Measurements from ENCODE around the gene PDZD4.

PDZD4 gene

GRCh38 chrX:153867671-153868070 lies 37.3 kb upstream of the PDZD4 start:
- FAIRE-seq, result no peak

GRCh38 chrX:153867139-153867538 lies 36.8 kb upstream of the PDZD4 start:
- no peak for FAIRE-seq

GRCh38 chrX:153866302-153867019 lies 36.1 kb upstream of the PDZD4 start:
- no peak for FAIRE-seq

- FAIRE-seq, result no peak
These were observed 35.3 kb upstream of the PDZD4 start for GRCh38 chrX:153865685-153866084.

- no peak for FAIRE-seq
These were observed 34.9 kb upstream of the PDZD4 start for GRCh38 chrX:153865321-153865580.

GRCh38 chrX:153864561-153865320 lies 34.4 kb upstream of the PDZD4 start:
- no peak for FAIRE-seq

DNA sequence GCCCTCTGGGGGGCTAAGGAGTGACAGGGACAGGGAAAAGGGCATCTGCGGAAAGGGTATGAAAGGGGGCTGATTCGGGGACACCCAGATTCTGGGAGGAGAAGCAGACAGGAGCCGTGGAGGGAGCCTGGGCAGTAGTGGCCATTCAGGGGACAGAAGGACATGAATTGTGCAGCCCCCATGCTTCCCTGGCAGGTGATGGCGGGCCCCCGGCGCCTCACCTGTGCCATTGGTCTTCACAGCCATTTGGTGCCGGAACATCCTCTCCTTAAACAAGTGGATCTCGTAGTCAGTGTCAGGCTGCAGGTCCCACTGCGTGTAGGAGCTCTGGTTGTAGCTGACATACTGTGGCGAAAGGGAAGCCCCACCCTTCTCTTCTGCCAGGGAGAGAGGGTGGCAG lies 33.8 kb upstream of the PDZD4 start:
- FAIRE-seq, result no peak

- FAIRE-seq, result no peak
These were observed 33.1 kb upstream of the PDZD4 start for GRCh38 chrX:153863251-153863991.

DNA sequence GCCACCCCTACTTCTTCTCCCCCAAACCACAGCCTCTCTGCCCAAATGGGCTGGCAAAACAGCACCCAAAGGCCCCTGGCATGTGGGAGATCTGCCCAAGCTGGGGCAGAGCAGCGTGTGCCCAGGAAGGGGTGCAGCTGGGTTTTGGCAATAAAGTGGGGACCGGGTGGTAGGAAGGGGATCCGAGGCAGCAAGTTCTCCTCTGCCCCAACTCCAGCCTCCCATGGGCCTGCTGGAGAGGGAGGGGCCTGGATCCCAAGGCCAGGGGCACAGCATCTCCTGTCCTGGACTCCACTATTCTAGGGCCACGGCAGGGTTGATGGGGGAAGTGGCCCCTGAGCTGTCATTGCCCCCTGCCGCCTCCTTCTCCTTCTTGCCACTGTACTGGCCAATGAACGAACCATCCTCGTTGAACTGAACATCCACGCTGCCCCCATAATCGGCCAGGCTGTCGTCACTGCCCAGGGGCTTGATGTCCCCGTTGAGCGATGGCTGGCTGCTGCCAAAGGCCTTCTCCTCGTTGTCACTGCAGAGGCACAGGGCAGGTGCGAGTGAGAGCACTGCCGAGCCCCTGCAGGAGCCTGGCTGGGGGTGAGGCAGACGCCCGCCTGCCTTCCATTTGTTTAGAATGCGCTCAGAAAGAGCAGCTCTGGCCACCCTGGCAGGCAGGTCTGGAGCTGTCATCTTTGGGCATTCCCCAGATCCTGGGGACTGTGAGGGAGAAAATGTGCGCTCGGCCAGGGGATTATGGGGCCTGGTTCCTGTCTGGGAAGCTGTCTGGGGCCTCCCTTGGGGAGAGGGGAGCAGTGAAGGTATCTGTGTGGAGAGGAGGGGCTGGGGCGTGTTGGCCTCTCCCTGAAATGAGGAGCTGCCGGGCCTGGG lies 32.3 kb upstream of the PDZD4 start:
- no peak for FAIRE-seq

GRCh38 chrX:153861733-153862310 lies 31.5 kb upstream of the PDZD4 start:
- no peak for FAIRE-seq

DNA sequence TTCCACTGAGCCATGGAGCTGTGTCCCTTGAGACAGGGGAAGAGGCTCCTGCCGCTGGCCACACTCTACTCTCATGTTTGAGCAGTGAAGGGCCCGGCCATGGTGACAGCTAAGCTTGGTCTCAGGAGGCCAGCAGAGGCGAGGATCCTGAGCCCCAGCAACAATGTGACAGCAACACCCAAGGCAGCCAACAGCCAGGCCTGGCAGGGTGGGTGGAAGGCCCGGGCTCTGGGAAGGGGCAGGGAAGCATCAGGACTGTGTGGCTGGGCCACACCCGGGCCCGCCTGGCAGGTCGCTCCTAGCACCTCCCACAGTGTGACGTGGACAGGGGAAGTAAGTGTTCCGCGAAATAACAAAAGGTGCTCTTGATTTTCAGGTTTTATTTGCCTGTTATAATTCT lies 30.8 kb upstream of the PDZD4 start:
- no peak for FAIRE-seq

GRCh38 chrX:153857348-153857903 lies 27.1 kb upstream of the PDZD4 start:
- no peak for FAIRE-seq

DNA sequence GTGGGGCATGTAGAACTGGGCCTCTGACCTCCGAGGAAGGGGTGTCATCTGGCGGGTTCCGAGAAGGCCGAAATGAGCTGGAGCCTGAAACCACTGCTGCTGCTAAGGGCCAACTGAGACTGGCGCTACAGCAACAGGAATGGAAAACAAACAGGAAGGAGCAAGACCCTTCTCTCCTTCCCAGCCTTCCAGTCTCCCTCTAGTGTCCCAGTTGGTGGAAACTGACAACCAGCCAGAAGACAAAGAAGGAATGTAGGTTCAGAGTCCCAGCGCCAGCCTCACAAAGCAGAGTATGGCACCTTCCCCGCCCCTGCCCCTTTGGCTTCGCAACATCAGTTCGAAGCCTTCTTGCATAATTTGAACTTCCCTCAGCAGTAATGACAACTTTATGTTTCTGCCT lies 24.4 kb upstream of the PDZD4 start:
- no peak for FAIRE-seq

DNA sequence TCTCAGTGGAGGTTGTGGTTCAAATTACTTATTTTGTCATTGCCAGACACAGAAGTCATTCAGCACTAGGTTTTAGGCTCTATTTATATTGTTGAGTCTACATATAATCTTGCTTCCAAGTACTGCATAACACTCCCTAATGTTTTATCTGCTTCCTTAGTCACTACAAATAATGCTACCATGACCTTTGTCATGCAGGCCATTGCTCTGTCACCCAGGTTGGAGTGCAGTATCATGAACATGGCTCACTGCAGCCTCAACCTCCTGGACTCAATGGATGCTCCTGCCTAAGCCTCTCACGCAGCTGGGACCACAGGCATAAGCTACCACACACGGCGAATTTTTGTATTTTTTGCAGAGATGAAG lies 23.5 kb upstream of the PDZD4 start:
- no peak for FAIRE-seq

DNA sequence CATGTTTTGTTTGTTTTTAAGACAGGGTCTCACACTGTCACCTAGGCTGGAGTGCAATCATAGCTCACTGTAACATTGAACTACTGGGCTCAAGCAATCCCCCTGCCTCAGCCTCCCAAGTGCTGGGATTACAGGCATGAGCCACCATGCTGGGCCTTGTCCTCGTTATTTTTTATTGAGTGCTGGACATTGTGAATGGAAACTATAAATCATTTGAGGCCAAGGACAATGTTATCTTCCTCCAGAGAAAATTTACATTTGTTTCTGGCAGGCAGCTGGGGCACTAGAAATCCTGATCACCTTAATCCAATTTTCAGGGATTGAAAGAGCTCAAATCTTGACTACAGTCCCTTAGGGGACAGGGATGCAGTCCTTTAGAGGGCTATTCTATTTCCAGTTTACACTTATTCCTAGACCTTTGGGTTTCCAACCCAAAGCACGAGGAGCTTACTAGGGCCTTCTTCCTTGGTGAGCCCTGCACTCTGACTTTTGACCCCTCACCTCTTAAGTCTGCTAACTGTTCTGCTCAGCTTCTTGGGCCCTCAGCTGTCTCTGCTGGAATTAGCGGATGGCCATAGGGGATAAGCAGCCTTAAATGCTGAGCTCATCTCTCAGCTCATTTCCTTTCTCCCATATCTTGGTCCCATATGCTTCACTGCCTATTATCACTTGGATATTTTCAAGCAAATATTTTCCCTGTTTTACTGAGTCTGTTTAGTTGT lies 23.0 kb upstream of the PDZD4 start:
- FAIRE-seq, result no peak

GRCh38 chrX:153851981-153852380 lies 21.6 kb upstream of the PDZD4 start:
- FAIRE-seq, result no peak

GRCh38 chrX:153848325-153848724 lies 18.0 kb upstream of the PDZD4 start:
- no peak for FAIRE-seq

DNA sequence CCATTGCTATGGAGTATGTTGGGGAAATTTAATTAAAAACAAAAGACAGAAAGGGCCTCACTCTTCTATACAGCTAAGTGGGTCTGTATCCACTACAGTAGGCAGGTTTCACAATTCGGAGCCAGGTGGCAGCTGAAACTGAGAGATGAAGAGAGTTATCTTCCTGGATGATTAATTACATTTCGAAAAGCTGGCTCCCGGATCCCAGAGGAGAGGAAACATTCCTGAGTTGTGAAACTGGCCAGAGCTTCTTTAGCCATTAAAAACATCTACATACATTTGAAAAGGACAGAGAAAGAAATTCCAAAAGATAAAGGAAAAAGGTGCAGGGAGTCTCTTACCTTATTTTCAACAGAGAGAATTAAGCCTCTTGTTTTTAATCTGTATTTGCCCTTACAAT lies 15.5 kb upstream of the PDZD4 start:
- no peak for FAIRE-seq

DNA sequence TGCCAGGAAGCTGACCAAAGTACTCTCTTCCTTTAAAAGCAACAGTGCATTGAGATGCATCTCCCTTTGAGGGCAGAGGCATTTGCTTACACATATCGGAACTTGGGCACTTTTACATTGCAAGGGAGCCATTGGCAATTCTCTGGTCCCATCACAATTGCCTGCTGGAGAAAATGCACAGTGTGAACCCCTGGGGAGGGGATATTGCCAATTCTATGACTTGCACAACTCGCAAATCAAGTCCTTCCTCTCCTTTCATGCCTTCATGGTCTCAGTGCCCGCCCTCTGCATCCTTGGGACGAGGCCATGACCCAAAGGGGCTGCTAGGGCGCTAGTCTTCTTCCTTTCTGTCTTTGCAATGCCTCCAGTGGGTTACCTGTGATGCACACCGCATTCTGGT lies 14.9 kb upstream of the PDZD4 start:
- FAIRE-seq, result no peak

- FAIRE-seq, result no peak
These were observed 14.3 kb upstream of the PDZD4 start for GRCh38 chrX:153844509-153845082.

- FAIRE-seq, result no peak
These were observed 6.6 kb upstream of the PDZD4 start for GRCh38 chrX:153836921-153837320.
